Measurements from ENCODE around the gene INPP4B.
"Not testable (repeated sequence)": the region's sequence is repeated elsewhere in the genome, so short reads cannot be mapped to it uniquely, and the experiment has no call there.

INPP4B gene

GRCh38 chr4:142405695-142406498, 440.2 kb downstream of the INPP4B start:
- DNase-seq = no peak

- peak in 1 of 2 experiments; percentile 38 for DNase-seq
Measured at GRCh38 chr4:142405021-142405694, 440.9 kb downstream of the INPP4B start.

- DNase-seq = no peak
Measured at GRCh38 chr4:142404191-142404611, 441.9 kb downstream of the INPP4B start.

GRCh38 chr4:142402900-142403299, 443.2 kb downstream of the INPP4B start:
- DNase-seq = no peak

GRCh38 chr4:142402156-142402555, 443.9 kb downstream of the INPP4B start:
- no peak for DNase-seq

GRCh38 chr4:142397364-142397991, 448.6 kb downstream of the INPP4B start:
- DNase-seq = not testable (repeated sequence)

- no peak for DNase-seq
Measured at GRCh38 chr4:142396279-142396678, 449.8 kb downstream of the INPP4B start.

- DNase-seq = no peak
Measured at GRCh38 chr4:142393127-142393526, 453.0 kb downstream of the INPP4B start.

- DNase-seq = no peak
Measured at GRCh38 chr4:142386856-142387255, 459.2 kb downstream of the INPP4B start.

GRCh38 chr4:142386449-142386848, 459.7 kb downstream of the INPP4B start:
- no peak for DNase-seq

- DNase-seq = no peak
Measured at GRCh38 chr4:142383800-142384470, 462.2 kb downstream of the INPP4B start.

- DNase-seq = no peak
Measured at GRCh38 chr4:142383354-142383753, 462.7 kb downstream of the INPP4B start.

- no peak for DNase-seq
Measured at GRCh38 chr4:142380052-142380602, 466.0 kb downstream of the INPP4B start.

- no peak for DNase-seq
Measured at GRCh38 chr4:142379277-142380051, 466.6 kb downstream of the INPP4B start.

GRCh38 chr4:142378179-142378578, 467.9 kb downstream of the INPP4B start:
- DNase-seq = no peak

- DNase-seq = no peak
Measured at GRCh38 chr4:142377342-142378091, 468.6 kb downstream of the INPP4B start.

- no peak for DNase-seq
Measured at GRCh38 chr4:142376204-142376603, 469.9 kb downstream of the INPP4B start.

GRCh38 chr4:142373610-142374009, 472.5 kb downstream of the INPP4B start:
- no peak for DNase-seq

GRCh38 chr4:142372530-142373260, 473.4 kb downstream of the INPP4B start:
- peak in 1 of 2 experiments; percentile 17 for DNase-seq

- DNase-seq = no peak
Measured at GRCh38 chr4:142369141-142369540, 477.0 kb downstream of the INPP4B start.
